Glutamatergic neuron (in vitro differentiated cells): Measurements from ENCODE around the gene CCBE1. TPM values are rescaled to one million over a fixed set of nuclear protein-coding genes. Genes with fewer than 3 reads are reported as not detected.

Experiments used
- DNase-seq: peaks from one replicate; pipeline ENCODE4 v3.0.0; 2022
- H3K27ac Mint-ChIP-seq: one replicate; pipeline ENCODE4 v1.8.0; 2020; ENCODE audit warnings: mild to moderate bottlenecking, mixed read lengths, inconsistent platforms; ENCODE audit not compliant: unreplicated experiment
- H3K27me3 Mint-ChIP-seq: one replicate; pipeline ENCODE4 v1.8.0; 2020; ENCODE audit warnings: mild to moderate bottlenecking, moderate library complexity, mixed read lengths, inconsistent platforms; ENCODE audit not compliant: unreplicated experiment
- H3K36me3 Mint-ChIP-seq: one replicate; pipeline ENCODE4 v1.8.0; 2020; ENCODE audit warnings: mild to moderate bottlenecking, mixed read lengths, inconsistent platforms; ENCODE audit not compliant: unreplicated experiment
- H3K4me1 Mint-ChIP-seq: one replicate; pipeline ENCODE4 v1.8.0; 2020; ENCODE audit warnings: mild to moderate bottlenecking, low read depth, mixed read lengths, inconsistent platforms; ENCODE audit not compliant: unreplicated experiment
- H3K4me3 Mint-ChIP-seq: one replicate; pipeline ENCODE4 v1.8.0; 2020; ENCODE audit warnings: mild to moderate bottlenecking, mixed read lengths, inconsistent platforms; ENCODE audit not compliant: unreplicated experiment
- H3K9me3 Mint-ChIP-seq: one replicate; pipeline ENCODE4 v1.8.0; 2020; ENCODE audit warnings: mild to moderate bottlenecking, moderate library complexity, mixed read lengths, inconsistent platforms; ENCODE audit not compliant: unreplicated experiment
- total RNA-seq: library from RNA; stranded (reverse); fragmentation: NEBNext Ultra II Directional; extraction: Animal tissue kit (Norgen Biotek cat#: 25700); gene quantifications from one replicate; pipeline ENCODE4 v1.2.1, GENCODE V29; 2021; ENCODE audit not compliant: unreplicated experiment
- TF ChIP-seq, protein P1 (sequence below): fragments of 200-600 bp; sonication (generic); IDR thresholded peaks from one replicate; pipeline ENCODE4 v1.5.0; 2021; ENCODE audit not compliant: partially characterized antibody, unreplicated experiment

CCBE1 gene
- total RNA-seq, 1 donor from 2014 or later, result 0.81 TPM

DNA sequence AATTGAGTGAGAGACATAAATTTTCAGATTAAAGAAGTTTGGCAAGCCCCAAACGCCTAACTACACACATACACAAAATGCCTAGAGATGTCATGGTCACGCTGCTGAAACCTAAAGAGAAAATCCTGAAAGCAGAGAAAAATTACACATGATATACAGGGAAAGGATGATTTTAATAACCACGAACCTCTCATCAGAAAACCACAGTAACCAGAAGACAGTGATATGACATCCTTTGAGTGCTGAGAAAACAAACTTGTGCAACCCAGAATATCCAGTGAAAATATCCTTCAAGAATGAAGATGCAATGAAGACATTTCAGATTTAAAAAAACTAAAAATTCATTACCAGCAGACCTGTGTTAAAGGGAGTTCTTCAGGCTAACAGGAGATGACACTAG, 215.8 kb downstream of the CCBE1 start:
- Mint-ChIP-seq H3K4me3 (no peak overlapping the region), H3K9me3 (no peaks in the 10 kb centered on the region), H3K36me3 (no peaks in the 10 kb centered on the region), H3K4me1 (no peaks in the 10 kb centered on the region), H3K27ac (no peak overlapping the region), H3K27me3 (no peaks in the 10 kb centered on the region)
- TF ChIP-seq, protein P1, sequence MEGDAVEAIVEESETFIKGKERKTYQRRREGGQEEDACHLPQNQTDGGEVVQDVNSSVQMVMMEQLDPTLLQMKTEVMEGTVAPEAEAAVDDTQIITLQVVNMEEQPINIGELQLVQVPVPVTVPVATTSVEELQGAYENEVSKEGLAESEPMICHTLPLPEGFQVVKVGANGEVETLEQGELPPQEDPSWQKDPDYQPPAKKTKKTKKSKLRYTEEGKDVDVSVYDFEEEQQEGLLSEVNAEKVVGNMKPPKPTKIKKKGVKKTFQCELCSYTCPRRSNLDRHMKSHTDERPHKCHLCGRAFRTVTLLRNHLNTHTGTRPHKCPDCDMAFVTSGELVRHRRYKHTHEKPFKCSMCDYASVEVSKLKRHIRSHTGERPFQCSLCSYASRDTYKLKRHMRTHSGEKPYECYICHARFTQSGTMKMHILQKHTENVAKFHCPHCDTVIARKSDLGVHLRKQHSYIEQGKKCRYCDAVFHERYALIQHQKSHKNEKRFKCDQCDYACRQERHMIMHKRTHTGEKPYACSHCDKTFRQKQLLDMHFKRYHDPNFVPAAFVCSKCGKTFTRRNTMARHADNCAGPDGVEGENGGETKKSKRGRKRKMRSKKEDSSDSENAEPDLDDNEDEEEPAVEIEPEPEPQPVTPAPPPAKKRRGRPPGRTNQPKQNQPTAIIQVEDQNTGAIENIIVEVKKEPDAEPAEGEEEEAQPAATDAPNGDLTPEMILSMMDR, result no peak
- no peak for DNase-seq

DNA sequence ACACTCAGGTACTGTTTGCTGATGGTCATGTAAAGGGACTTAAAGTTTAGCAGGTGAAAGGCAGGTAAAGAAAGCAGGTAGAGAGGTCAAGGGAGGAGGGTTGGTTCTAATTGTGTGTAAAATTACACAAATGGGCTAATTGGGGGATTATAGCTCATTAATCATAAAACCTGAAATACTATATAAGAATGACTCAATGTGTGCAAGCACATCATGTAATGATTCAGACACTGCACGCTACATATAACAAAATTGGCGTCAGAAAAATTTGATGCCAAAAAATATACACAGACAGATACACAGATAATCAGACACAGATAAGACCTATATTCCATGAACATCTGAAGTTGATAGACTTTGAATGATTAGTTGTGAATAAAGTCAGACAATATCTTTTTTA, 217.4 kb downstream of the CCBE1 start:
- H3K27me3 Mint-ChIP-seq, result no peaks in the 10 kb centered on the region
- no peak overlapping the region for H3K4me3 Mint-ChIP-seq
- no peak for DNase-seq
- no peaks in the 10 kb centered on the region for H3K4me1 Mint-ChIP-seq
- no peaks in the 10 kb centered on the region for H3K36me3 Mint-ChIP-seq
- H3K27ac Mint-ChIP-seq, result no peak overlapping the region
- peaks cover 2% of the 10 kb centered on the region for H3K9me3 Mint-ChIP-seq
- TF ChIP-seq, protein P1, result no peak

DNA sequence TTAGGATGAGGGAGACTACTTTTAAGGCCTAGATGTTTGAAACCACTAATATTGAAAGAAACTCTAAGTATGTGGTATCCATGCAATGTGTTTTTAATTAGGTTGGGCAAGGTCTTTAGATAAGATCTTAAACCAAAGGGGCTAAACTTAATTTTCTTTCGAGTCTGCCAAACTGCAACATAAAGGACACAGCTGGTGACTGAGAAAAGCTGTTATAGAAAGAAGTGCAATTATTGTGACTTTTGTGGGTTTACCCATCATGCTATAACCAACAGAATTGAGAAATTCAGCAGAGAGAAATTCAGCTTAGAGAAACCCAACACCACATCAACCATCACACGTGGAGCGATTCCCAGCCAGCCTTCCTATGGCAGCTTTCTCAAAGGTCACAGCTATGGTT, 218.6 kb downstream of the CCBE1 start:
- Mint-ChIP-seq H3K4me1 (no peaks in the 10 kb centered on the region), H3K4me3 (no peak overlapping the region), H3K9me3 (peaks cover 2% of the 10 kb centered on the region), H3K27me3 (no peaks in the 10 kb centered on the region), H3K36me3 (no peaks in the 10 kb centered on the region), H3K27ac (no peak overlapping the region)
- TF ChIP-seq, protein P1, result no peak
- DNase-seq, result no peak

DNA sequence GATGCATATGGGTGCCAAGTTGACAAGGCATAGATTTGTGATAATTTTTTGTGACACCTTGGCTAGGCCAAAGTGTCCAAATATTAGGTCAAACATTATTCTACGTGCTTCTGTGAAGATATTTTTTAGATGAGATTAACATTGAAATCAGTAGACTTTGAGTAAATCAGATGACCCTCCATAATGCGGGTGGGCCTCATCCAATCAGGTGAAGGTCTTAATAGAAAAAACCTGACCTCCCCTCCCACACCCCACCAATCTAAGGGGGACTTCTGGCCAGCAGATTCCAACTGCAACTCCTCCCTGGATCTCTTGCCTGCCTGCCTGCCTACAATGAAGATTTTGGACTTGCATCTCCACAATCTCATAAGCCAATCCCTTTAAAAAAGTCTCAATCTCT, 219.4 kb downstream of the CCBE1 start:
- H3K27me3 Mint-ChIP-seq, result no peaks in the 10 kb centered on the region
- TF ChIP-seq, protein P1, result no peak
- H3K9me3 Mint-ChIP-seq, result peaks cover 2% of the 10 kb centered on the region
- H3K4me3 Mint-ChIP-seq, result no peak overlapping the region
- H3K36me3 Mint-ChIP-seq, result no peaks in the 10 kb centered on the region
- DNase-seq, result no peak
- H3K4me1 Mint-ChIP-seq, result no peaks in the 10 kb centered on the region
- no peak overlapping the region for H3K27ac Mint-ChIP-seq

DNA sequence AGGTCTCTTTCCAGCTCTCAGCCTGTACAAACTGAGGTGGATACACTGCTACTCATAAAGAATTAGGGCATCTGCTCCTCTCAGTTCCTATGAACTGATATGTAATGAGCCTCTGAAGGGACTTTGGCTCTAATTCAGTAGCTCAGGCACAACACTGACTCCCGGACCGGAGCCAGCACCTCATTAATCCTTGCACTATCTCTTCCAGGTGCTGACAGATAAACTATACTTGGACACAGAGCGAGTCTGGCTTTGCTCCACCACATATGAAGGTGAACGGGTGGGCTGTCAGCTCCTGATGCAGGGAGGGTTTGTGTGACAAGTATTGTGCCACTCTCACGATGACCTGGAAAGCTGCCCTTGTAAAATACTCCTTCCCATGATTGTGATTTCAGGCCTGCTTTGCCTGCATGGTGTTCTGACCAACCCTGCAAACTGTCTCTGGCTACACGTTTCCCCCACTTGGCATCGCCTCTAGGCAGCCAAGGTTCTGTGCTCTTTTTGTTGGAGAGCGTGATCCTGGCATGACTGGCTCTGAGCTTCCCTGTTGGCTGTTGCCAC, 226.6 kb downstream of the CCBE1 start:
- H3K4me1 Mint-ChIP-seq, result no peaks in the 10 kb centered on the region
- H3K27ac Mint-ChIP-seq, result no peak overlapping the region
- H3K9me3 Mint-ChIP-seq, result peaks cover 2% of the 10 kb centered on the region
- TF ChIP-seq, protein P1, result no peak
- no peak overlapping the region for H3K4me3 Mint-ChIP-seq
- H3K36me3 Mint-ChIP-seq, result peaks cover 5% of the 10 kb centered on the region
- H3K27me3 Mint-ChIP-seq, result peaks cover 9% of the 10 kb centered on the region
- no peak for DNase-seq
